Measurements from ENCODE around the gene TLCD4.
A peak's percentile ranks its signal among the peaks of the same experiment; 100 is the strongest.

The TLCD4 gene

GRCh38 chr1:95076034-95076433 is 41.1 kb upstream of the TLCD4 start:
- Histone ChIP-seq H3K14ac (ENCODE audit: low read length) (no peak overlapping the region), H3K79me2 (ENCODE audit: control insufficient read depth, insufficient read depth, low read length, poor library complexity) (peaks cover 4% of the 10 kb centered on the region), H3K27ac (ENCODE audit: low read depth, low read length) (no peak overlapping the region), H3K4ac (ENCODE audit: low read depth, low read length) (no peak overlapping the region), H3K18ac (ENCODE audit: low read length) (no peak overlapping the region), H4K8ac (ENCODE audit: low read depth, low read length) (no peak overlapping the region), H4K91ac (ENCODE audit: low read depth, low read length) (no peak overlapping the region), H3K9me3 (ENCODE audit: insufficient read depth, low read depth, low read length) (peaks cover 1% of the 10 kb centered on the region), H2BK5ac (ENCODE audit: low read depth, low read length, poor library complexity) (no peak overlapping the region), H3K36me3 (ENCODE audit: control insufficient read depth in 1 of 2, insufficient read depth in 2 of 2, low read length in 2 of 2) (no peaks in the 10 kb centered on the region), H3K4me3 (ENCODE audit: low read depth, low read length) (no peak overlapping the region), H3K23ac (ENCODE audit: low read length) (no peak overlapping the region), H4K12ac (ENCODE audit: low read depth, low read length) (no peak overlapping the region), H3K27me3 (ENCODE audit: insufficient read depth, low read length) (no peaks in the 10 kb centered on the region), H3K9ac (ENCODE audit: low read length) (no peak overlapping the region), H2BK12ac (ENCODE audit: low read length) (no peak overlapping the region), H3K4me2 (ENCODE audit: low read length) (no peak overlapping the region), H2AFZ (ENCODE audit: insufficient read depth, low read length, poor library complexity) (no peak overlapping the region), H2BK120ac (ENCODE audit: insufficient read depth, low read length, poor library complexity) (no peak overlapping the region), H3K4me1 (ENCODE audit: control insufficient read depth in 1 of 2, insufficient read depth in 2 of 2, low read length in 2 of 2) (peaks cover 0 to 2% of the 10 kb centered on the region in 2 experiments), H3K79me1 (ENCODE audit: low read length) (peaks cover 5% of the 10 kb centered on the region), H2AK5ac (ENCODE audit: low read length) (no peak overlapping the region)
- no peak for DNase-seq

GRCh38 chr1:95080446-95080845 is 36.7 kb upstream of the TLCD4 start:
- H3K79me2 ChIP-seq (ENCODE audit: control insufficient read depth, insufficient read depth, low read length, poor library complexity), result no peaks in the 10 kb centered on the region
- no peak for DNase-seq
- H3K9me3 ChIP-seq (ENCODE audit: insufficient read depth, low read depth, low read length), result no peaks in the 10 kb centered on the region
- no peak overlapping the region for H4K8ac ChIP-seq (ENCODE audit: low read depth, low read length)
- WGBS (ENCODE audit: extremely low coverage, insufficient coverage, insufficient read length), result no CpG with 5 or more reads among the region's 1 CpG
- H3K4me3 ChIP-seq (ENCODE audit: low read depth, low read length), result no peak overlapping the region
- no peak overlapping the region for H2AK5ac ChIP-seq (ENCODE audit: low read length)
- no peak overlapping the region for H2BK5ac ChIP-seq (ENCODE audit: low read depth, low read length, poor library complexity)
- no peaks in the 10 kb centered on the region for H3K27me3 ChIP-seq (ENCODE audit: insufficient read depth, low read length)
- no peak overlapping the region for H3K4ac ChIP-seq (ENCODE audit: low read depth, low read length)
- no peak overlapping the region for H3K14ac ChIP-seq (ENCODE audit: low read length)
- no peak overlapping the region for H3K27ac ChIP-seq (ENCODE audit: low read depth, low read length)
- H2AFZ ChIP-seq (ENCODE audit: insufficient read depth, low read length, poor library complexity), result no peak overlapping the region
- H3K18ac ChIP-seq (ENCODE audit: low read length), result no peak overlapping the region
- H2BK120ac ChIP-seq (ENCODE audit: insufficient read depth, low read length, poor library complexity), result no peak overlapping the region
- peaks cover 2% of the 10 kb centered on the region for H3K79me1 ChIP-seq (ENCODE audit: low read length)
- no peak overlapping the region for H4K12ac ChIP-seq (ENCODE audit: low read depth, low read length)
- H3K9ac ChIP-seq (ENCODE audit: low read length), result no peak overlapping the region
- no peak overlapping the region for H3K4me2 ChIP-seq (ENCODE audit: low read length)
- H3K4me1 ChIP-seq (ENCODE audit: control insufficient read depth in 1 of 2, insufficient read depth in 2 of 2, low read length in 2 of 2), result no peaks in the 10 kb centered on the region
- H4K91ac ChIP-seq (ENCODE audit: low read depth, low read length), result no peak overlapping the region
- no peak overlapping the region for H2BK12ac ChIP-seq (ENCODE audit: low read length)
- H3K36me3 ChIP-seq (ENCODE audit: control insufficient read depth in 1 of 2, insufficient read depth in 2 of 2, low read length in 2 of 2), result no peaks in the 10 kb centered on the region
- no peak overlapping the region for H3K23ac ChIP-seq (ENCODE audit: low read length)

GRCh38 chr1:95080879-95081278 is 36.3 kb upstream of the TLCD4 start:
- H3K36me3 ChIP-seq (ENCODE audit: control insufficient read depth in 1 of 2, insufficient read depth in 2 of 2, low read length in 2 of 2), result no peaks in the 10 kb centered on the region
- H3K4me2 ChIP-seq (ENCODE audit: low read length), result no peak overlapping the region
- no peak overlapping the region for H4K8ac ChIP-seq (ENCODE audit: low read depth, low read length)
- H3K9me3 ChIP-seq (ENCODE audit: insufficient read depth, low read depth, low read length), result no peaks in the 10 kb centered on the region
- no peak overlapping the region for H2BK120ac ChIP-seq (ENCODE audit: insufficient read depth, low read length, poor library complexity)
- no peak overlapping the region for H3K18ac ChIP-seq (ENCODE audit: low read length)
- H3K79me1 ChIP-seq (ENCODE audit: low read length), result peaks cover 2% of the 10 kb centered on the region
- no peak overlapping the region for H3K27ac ChIP-seq (ENCODE audit: low read depth, low read length)
- H2AFZ ChIP-seq (ENCODE audit: insufficient read depth, low read length, poor library complexity), result no peak overlapping the region
- H4K12ac ChIP-seq (ENCODE audit: low read depth, low read length), result no peak overlapping the region
- no peak overlapping the region for H3K4ac ChIP-seq (ENCODE audit: low read depth, low read length)
- H3K14ac ChIP-seq (ENCODE audit: low read length), result no peak overlapping the region
- no peak overlapping the region for H3K23ac ChIP-seq (ENCODE audit: low read length)
- no peak overlapping the region for H3K4me3 ChIP-seq (ENCODE audit: low read depth, low read length)
- H3K27me3 ChIP-seq (ENCODE audit: insufficient read depth, low read length), result no peaks in the 10 kb centered on the region
- WGBS (ENCODE audit: extremely low coverage, insufficient coverage, insufficient read length), result no CpG with 5 or more reads among the region's 1 CpG
- H4K91ac ChIP-seq (ENCODE audit: low read depth, low read length), result no peak overlapping the region
- no peak for DNase-seq
- H2BK5ac ChIP-seq (ENCODE audit: low read depth, low read length, poor library complexity), result no peak overlapping the region
- H2AK5ac ChIP-seq (ENCODE audit: low read length), result no peak overlapping the region
- no peak overlapping the region for H3K9ac ChIP-seq (ENCODE audit: low read length)
- peaks cover 0 to under 1% of the 10 kb centered on the region in 2 experiments for H3K4me1 ChIP-seq (ENCODE audit: control insufficient read depth in 1 of 2, insufficient read depth in 2 of 2, low read length in 2 of 2)
- no peaks in the 10 kb centered on the region for H3K79me2 ChIP-seq (ENCODE audit: control insufficient read depth, insufficient read depth, low read length, poor library complexity)
- H2BK12ac ChIP-seq (ENCODE audit: low read length), result no peak overlapping the region

- Histone ChIP-seq H3K4me3 (ENCODE audit: low read depth, low read length) (no peak overlapping the region), H3K27me3 (ENCODE audit: insufficient read depth, low read length) (no peaks in the 10 kb centered on the region), H3K23ac (ENCODE audit: low read length) (no peak overlapping the region), H3K14ac (ENCODE audit: low read length) (no peak overlapping the region), H4K91ac (ENCODE audit: low read depth, low read length) (no peak overlapping the region), H4K8ac (ENCODE audit: low read depth, low read length) (no peak overlapping the region), H3K36me3 (ENCODE audit: control insufficient read depth in 1 of 2, insufficient read depth in 2 of 2, low read length in 2 of 2) (no peaks in the 10 kb centered on the region), H3K79me2 (ENCODE audit: control insufficient read depth, insufficient read depth, low read length, poor library complexity) (no peaks in the 10 kb centered on the region), H2BK12ac (ENCODE audit: low read length) (peak overlapping the region; percentile 89), H2BK5ac (ENCODE audit: low read depth, low read length, poor library complexity) (no peak overlapping the region), H2BK120ac (ENCODE audit: insufficient read depth, low read length, poor library complexity) (no peak overlapping the region), H2AK5ac (ENCODE audit: low read length) (no peak overlapping the region), H3K79me1 (ENCODE audit: low read length) (peaks cover 9% of the 10 kb centered on the region), H3K18ac (ENCODE audit: low read length) (no peak overlapping the region), H3K27ac (ENCODE audit: low read depth, low read length) (no peak overlapping the region), H3K9ac (ENCODE audit: low read length) (no peak overlapping the region), H3K9me3 (ENCODE audit: insufficient read depth, low read depth, low read length) (peaks cover 2% of the 10 kb centered on the region), H3K4me2 (ENCODE audit: low read length) (no peak overlapping the region), H4K12ac (ENCODE audit: low read depth, low read length) (no peak overlapping the region), H2AFZ (ENCODE audit: insufficient read depth, low read length, poor library complexity) (no peak overlapping the region), H3K4me1 (ENCODE audit: control insufficient read depth in 1 of 2, insufficient read depth in 2 of 2, low read length in 2 of 2) (peaks cover 6 to 7% of the 10 kb centered on the region in 2 experiments), H3K4ac (ENCODE audit: low read depth, low read length) (no peak overlapping the region)
- DNase-seq, result peak in 1 of 2 donors; percentile 26
- no CpG with 5 or more reads among the region's 8 CpGs for WGBS (ENCODE audit: extremely low coverage, insufficient coverage, insufficient read length)
These were observed 32.6 kb upstream of the TLCD4 start for GRCh38 chr1:95084317-95085176.

Measured in trophoblast cell (in vitro differentiated cells and primary cell).